ENCODE results near the gene LRFN3.
"Not testable (repeated sequence)": the region's sequence is repeated elsewhere in the genome, so short reads cannot be mapped to it uniquely, and the experiment has no call there.

- TF ChIP-seq CTCF (conservative IDR thresholded peaks at IDR 0.05; ENCODE audit: low read length); EZH2phosphoT487 (IDR thresholded peaks at IDR 0.05; ENCODE audit: borderline replicate concordance): not testable (repeated sequence)
Measured at GRCh38 chr19:35980997-35981396, 44.8 kb downstream of the LRFN3 start.
